Fibroblast of the aortic adventitia (primary cell): ENCODE results near the gene SERPINA1. TPM values are rescaled to one million over a fixed set of nuclear protein-coding genes. Genes with fewer than 3 reads are reported as not detected.

Experiments
- DNase-seq: peaks from one replicate; pipeline ENCODE4 v3.0.0-alpha.2; 2010; ENCODE audit warnings: low read depth
- H3K4me3 ChIP-seq: 2 replicates; pipeline ENCODE4 v1.5.1; 2011; ENCODE audit warnings: low read depth, mild to moderate bottlenecking, control low read depth, low read length, moderate library complexity
- total RNA-seq: library from RNA; depleted of rRNA; stranded (reverse); fragments of >200 nt; gene quantifications from 2 replicates; pipeline ENCODE4 v1.2.3, GENCODE V29; 2012; ENCODE audit warnings: low replicate concordance
- TF ChIP-seq, protein P1 (sequence below): IDR thresholded peaks from 2 replicates; pipeline ENCODE4 v1.5.1; 2011; ENCODE audit warnings: mild to moderate bottlenecking, low read length, control low read depth, inconsistent platforms; ENCODE audit not compliant: insufficient read depth

Gene SERPINA1
- total RNA-seq, 1 donor: not detected

DNA sequence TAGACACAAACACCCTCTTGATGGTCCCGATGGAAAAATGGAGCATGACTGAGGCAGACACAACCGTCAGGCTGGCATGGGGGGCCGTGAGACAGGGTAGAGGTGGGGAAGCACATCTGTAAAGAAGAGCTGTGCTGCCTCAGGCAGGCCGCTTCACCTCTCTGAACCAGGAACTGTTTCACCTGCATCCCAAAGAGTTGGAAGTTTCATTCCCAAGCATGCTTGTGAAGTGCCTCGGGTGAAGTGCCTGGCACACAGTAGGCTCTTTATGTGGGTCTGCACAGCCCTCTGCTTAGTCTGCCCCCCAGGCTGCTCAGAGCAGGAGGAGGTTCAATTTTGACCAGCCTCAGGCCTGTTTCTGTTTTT is 685 bp upstream of the SERPINA1 start:
- TF ChIP-seq, protein P1, sequence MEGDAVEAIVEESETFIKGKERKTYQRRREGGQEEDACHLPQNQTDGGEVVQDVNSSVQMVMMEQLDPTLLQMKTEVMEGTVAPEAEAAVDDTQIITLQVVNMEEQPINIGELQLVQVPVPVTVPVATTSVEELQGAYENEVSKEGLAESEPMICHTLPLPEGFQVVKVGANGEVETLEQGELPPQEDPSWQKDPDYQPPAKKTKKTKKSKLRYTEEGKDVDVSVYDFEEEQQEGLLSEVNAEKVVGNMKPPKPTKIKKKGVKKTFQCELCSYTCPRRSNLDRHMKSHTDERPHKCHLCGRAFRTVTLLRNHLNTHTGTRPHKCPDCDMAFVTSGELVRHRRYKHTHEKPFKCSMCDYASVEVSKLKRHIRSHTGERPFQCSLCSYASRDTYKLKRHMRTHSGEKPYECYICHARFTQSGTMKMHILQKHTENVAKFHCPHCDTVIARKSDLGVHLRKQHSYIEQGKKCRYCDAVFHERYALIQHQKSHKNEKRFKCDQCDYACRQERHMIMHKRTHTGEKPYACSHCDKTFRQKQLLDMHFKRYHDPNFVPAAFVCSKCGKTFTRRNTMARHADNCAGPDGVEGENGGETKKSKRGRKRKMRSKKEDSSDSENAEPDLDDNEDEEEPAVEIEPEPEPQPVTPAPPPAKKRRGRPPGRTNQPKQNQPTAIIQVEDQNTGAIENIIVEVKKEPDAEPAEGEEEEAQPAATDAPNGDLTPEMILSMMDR: no peak
- no peak for DNase-seq

DNA sequence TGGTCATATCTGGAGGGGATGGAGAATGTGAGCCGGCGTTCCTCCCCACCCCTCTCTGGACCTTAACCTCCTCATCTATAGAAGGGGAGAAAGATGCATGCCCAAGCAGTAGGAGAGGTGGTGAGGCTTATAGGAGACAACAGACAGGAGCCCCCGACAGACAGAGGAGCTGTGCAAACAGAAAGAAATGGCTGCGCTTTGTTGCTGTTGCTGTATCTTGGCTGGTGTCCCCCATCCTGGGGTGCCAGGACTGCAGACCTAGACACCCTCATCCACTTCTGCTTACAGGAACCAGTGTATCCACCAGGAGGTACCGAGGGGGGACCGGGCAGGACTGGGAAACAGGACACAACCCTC is 397 bp downstream of the SERPINA1 start:
- TF ChIP-seq, protein P1: no peak
- H3K4me3 ChIP-seq: no peak overlapping the region
- DNase-seq: no peak

More for the DNA sequence above, 685 bp upstream of the SERPINA1 start:
- no peak overlapping the region for H3K4me3 ChIP-seq

DNA sequence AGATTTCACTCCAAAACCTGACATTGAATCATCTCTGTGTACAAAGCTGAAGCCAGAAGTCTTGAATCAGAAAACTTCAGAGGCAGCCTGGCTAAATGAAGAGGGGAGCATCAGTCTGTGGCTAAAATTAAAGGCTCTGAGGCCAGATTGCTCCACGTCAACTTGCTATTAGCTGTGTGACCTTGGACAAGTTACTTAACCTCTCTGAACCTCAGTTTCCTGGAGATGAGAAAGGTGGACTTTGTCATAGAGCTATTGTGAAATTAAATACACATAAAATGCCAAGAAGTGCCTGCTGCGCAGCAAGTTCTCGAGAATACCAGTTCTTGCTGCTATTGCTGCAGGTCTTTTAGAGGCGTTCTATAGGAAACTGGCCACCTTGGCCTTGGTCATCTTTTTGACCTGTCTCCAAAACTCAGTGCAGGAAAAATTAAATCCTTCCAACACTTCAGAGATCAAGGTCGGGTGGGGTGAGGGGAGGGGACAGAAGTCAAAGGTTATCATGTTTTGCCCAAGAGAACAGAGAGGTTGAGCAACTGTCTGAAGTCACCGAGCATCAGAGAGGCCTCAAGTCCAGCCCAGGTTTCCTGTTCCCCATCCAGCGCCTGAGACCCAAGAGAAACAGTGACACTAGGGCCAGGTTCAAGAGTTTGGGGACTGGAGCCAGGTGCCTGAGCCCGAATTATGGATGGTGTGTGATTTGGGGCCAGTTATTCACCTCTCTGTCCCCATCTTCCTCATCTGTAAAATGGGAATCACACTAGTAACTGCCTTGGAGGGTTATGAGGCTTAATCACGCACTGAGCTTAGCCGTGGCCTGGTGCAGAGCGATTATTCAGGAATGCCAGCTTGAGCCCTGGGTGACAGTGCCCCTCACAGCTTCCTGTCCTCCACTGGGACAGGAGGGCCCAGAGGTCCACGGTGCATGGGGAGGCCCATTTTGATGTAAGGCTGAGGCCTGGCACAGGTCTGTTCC is 1.1 kb downstream of the SERPINA1 start:
- H3K4me3 ChIP-seq: no peak overlapping the region
- peak; percentile 30 for DNase-seq
- TF ChIP-seq, protein P1: no peak

DNA sequence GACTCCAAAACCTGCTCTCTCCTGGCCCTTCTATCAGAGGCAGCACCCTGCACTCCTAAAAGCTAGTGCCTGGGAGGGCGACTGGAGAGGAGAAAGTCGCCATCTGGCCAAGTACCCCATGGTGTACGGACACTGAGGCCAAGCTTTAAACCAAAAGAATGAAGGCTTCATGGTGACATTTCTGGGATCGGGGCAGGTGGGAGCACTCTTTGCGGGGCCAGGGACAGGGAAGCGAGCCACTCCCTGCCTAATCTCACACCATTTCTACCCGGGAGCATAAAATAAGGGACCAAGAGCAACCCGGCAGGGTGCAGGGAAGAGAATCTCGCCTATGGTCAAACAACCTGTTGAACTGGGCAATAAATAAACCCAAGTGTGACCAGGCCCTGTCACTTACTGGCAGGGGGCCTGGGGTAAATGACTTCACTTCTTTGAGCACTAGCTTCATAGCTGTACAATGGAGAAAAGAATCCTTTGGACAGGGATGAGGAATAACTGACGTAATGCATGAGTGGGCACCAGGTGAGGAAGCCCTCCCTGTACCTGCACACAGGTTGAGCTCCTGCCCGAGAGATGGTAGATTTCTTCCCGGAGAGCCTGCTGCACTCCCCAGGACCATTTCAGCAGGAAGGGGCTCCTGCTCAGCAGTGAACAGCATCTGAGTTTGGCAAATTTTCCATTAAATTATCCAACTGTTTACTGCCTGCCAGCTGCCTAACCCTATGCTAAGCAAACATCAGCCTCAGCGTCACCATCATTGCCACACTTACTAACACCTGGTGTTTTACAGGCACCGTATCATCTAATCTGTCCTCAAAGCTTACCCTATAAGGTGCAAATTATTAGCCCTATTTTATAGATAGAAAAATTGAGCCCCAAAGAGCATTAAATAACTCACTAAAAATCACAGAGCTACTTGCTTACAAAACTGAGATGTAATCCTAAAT is 2.0 kb downstream of the SERPINA1 start:
- no peak for DNase-seq
- TF ChIP-seq, protein P1: no peak
- H3K4me3 ChIP-seq: no peak overlapping the region

DNA sequence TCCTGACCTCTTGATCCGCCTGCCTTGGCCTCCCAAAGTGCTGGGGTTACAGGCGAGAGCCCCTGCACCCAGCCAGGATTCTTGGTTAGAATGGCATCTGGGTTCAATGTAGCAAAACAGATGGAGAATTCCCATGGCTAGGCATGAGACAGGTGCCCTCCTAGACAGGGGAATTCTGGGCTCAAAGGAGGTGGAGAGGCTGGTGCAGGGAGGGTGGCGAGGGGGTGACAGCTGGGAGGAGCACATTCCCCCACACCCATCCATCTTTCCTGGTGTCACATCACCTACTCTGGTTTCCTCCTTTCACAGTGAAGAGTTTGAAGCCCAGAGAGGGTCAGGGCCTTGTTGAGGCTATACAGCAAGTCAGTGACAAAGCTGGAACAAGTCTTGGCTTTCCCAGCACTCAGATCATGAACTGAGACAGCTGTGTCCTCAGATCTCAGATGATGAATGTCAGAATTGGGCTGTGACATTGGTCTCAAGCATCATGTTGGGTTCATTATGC is 2.8 kb downstream of the SERPINA1 start:
- TF ChIP-seq, protein P1: no peak
- DNase-seq: no peak
- no peak overlapping the region for H3K4me3 ChIP-seq

DNA sequence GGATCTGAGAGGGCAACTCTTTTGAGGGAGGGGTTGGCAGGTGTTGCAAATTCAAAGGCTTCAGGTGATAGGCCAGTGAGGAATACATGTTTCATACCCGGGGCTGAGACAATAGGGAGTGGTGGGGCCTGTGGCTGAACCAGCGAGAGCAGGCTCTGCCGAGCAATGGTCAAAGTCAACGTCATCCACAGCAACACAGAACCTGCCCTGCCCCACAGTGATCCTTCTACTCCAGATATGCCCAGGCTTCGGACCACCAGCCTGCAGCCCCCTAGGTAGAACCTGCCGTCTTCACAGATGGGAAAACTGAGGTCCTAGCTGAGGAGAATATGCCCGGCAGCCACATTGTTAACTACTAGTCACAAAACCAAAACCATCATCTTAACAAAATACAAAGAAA is 4.1 kb downstream of the SERPINA1 start:
- no peak overlapping the region for H3K4me3 ChIP-seq
- TF ChIP-seq, protein P1: no peak
- DNase-seq: no peak
